ENCODE measurements around the gene NAA60.

DNA sequence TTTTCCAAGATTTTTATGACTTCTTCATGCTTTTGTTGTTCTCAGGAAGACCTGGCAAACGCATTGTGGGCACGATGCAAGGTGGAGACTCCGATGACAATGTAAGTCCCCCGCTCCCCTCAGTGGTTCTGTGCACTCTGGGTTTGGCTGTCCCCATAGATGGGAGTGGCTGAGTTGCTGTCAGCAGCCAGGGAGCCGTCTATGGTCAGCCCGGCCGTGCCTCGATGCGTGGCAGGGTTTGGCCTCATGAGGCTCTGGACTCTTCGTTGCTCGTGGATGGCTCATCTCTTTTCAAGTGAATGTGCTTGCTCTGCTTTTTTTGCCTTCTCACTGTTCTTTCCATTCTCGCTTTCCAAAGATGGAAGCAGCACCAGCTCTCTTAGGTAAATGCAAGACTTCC lies 89.3 kb downstream of the NAA60 start:
- TF ChIP-seq, protein P1, sequence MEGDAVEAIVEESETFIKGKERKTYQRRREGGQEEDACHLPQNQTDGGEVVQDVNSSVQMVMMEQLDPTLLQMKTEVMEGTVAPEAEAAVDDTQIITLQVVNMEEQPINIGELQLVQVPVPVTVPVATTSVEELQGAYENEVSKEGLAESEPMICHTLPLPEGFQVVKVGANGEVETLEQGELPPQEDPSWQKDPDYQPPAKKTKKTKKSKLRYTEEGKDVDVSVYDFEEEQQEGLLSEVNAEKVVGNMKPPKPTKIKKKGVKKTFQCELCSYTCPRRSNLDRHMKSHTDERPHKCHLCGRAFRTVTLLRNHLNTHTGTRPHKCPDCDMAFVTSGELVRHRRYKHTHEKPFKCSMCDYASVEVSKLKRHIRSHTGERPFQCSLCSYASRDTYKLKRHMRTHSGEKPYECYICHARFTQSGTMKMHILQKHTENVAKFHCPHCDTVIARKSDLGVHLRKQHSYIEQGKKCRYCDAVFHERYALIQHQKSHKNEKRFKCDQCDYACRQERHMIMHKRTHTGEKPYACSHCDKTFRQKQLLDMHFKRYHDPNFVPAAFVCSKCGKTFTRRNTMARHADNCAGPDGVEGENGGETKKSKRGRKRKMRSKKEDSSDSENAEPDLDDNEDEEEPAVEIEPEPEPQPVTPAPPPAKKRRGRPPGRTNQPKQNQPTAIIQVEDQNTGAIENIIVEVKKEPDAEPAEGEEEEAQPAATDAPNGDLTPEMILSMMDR (IDR thresholded peaks at IDR 0.05): no peak
- no peak for TF ChIP-seq POLR2A (IDR thresholded peaks at IDR 0.05)

Data from adrenal gland (tissue), 5 donors.